GM21619 (cell line): ENCODE results near the gene MYOG.

ENCODE experiments used
- ATAC-seq: cut with Tn5 transposase; IDR thresholded peaks from one replicate; pipeline ENCODE4 v1.9.1; 2021; ENCODE audit not compliant: unreplicated experiment

MYOG gene

GRCh38 chr1:203085528-203086406 is at the start of gene MYOG:
Gene MYOG, minus strand, starts transcription at chr1:203086012. Its CDS starts 51 bp downstream, at chr1:203085961.
- no peak for ATAC-seq

- no peak for ATAC-seq
Measured at GRCh38 chr1:203133970-203134725, 48.3 kb upstream of the MYOG start.

GRCh38 chr1:203131548-203132200 is 45.9 kb upstream of the MYOG start:
- ATAC-seq: no peak

GRCh38 chr1:203130358-203130985 is 44.7 kb upstream of the MYOG start:
- ATAC-seq: no peak

DNA sequence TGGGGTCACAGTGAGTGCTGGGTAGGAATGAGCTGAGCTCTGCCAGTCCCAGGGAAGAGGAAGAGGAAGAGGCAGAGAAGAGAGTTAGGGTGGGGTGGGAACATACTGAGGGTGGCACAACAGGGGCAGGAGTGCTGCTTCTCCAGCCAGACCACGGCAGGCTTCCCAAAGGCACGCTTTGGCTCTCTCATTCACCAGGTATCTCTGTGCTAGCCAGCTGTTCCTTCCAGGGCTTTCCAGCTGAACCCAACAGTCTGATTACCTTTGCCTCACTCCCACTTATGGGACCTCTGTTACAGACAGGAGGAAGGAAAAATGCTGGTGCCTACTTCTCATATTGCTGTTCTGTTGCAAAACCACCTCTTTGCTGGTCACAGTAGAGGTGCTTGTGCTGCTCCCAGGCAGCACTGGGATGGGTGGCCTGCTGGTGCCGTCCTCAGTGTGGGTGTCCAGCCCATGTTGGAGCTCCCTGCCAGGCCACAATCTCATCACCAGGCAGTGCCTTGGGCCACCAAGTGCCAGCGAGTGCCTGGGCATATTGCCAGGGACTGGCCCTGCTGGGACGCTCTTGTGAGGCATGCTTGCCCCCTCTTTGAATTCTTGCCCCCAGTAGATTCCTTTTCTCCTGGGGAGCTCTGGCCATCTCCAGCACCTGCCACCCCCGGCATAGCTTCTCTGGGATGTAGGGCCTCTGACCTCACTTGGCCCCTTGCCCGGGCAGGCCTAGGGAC is 43.9 kb upstream of the MYOG start:
- ATAC-seq: no peak

- ATAC-seq: no peak
Measured at GRCh38 chr1:203128716-203129500, 43.1 kb upstream of the MYOG start.

DNA sequence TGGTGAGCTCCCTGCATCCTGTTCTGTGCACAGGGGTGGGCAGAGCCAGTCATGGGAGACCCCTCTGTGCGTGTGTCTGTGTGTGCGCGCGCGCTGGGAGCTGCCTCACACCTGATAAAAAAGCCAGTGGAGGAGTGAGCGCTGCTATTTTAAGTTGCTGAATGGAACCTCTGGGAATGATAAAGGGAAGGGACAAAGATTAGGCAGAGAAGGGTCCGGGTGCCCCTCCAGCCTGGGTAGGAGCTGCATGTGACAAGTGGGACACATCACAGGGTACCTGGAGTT is 42.6 kb upstream of the MYOG start:
- ATAC-seq: no peak

GRCh38 chr1:203127666-203128430 is 42.0 kb upstream of the MYOG start, which contains the start of gene ADORA1:
Gene ADORA1, plus strand, starts transcription at chr1:203127726. Its CDS starts 1,116 bp downstream, at chr1:203128842.
- no peak for ATAC-seq

DNA sequence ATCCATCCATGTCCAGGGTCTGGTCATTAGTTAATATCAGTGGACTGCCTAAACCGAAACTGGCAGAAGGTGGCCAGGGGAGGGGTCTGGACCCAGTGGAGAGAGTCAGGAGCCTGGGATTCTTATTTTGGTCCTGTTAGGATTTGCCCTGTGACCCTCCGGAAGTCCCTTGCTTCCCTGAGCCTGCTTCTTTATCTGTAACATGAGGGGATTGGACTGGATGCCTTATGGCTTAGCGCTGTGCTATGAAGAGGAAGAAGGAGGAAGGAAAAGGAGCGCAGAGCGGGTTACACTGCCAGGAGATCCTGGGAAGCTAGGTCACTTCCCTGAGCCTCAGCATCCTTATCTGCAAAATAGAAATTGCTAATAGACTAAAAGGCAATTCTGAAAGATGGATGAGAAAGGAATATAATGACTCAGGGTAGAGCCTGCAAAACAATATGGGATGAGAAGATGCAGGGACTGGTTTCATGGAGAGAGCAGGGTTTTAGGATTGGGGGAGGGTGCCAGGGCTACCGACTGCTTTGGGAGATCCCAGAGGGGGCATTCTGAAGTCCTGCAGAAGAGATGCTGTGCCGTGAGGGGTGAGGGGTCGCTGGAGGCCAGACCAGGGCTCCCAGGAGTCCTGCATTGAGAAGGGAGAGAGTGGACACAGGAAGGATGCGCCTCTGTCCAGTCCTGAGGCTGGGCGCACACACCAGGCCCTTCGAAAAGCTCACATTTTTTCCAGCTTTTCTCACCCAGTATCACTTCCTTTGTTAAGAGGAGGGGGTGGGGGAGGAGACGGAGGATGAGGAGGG is 41.3 kb upstream of the MYOG start:
- ATAC-seq: no peak

GRCh38 chr1:203126151-203126865 is 40.5 kb upstream of the MYOG start:
- ATAC-seq: no peak

DNA sequence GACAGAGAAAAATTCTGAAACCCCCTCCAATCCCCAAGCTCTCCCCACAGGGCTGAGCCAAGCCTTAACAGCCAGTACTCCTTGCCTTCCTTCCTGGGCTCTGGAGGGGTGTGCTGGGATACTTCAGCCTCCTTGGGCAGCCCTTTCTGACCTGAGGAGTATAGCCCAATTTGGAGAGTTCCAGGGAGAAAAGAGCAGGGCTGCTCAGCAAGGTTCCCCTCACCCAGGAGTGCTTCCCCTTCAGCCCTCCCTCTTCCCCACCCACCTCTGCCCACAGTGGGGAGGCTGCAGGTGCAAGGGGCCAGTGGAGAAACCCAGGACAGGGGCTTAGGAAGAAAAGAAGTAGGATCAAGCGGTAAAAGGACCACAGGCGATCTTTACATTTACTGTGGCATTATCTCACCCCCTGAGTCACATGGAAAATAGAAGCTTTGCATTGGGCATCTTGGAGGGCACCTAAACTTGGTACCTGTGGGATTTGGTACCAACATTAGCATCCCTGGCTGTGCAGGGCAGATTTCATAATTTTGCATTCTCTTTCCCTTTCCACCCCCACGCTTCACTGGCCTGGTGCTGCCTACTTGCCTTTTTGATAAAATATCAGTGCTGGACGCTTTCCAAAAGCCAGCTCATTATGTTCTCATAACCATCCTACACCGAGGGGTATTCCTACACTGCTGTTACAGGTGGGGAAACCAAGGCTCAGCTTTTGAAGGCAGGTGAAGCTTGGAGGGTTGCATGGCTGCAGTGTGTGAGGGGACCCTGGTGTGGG is 38.9 kb upstream of the MYOG start:
- ATAC-seq: no peak

- ATAC-seq: no peak
Measured at GRCh38 chr1:203124011-203124410, 38.2 kb upstream of the MYOG start.

GRCh38 chr1:203122159-203122558 is 36.3 kb upstream of the MYOG start:
- ATAC-seq: no peak

- no peak for ATAC-seq
Measured at GRCh38 chr1:203121186-203122015, 35.6 kb upstream of the MYOG start.

DNA sequence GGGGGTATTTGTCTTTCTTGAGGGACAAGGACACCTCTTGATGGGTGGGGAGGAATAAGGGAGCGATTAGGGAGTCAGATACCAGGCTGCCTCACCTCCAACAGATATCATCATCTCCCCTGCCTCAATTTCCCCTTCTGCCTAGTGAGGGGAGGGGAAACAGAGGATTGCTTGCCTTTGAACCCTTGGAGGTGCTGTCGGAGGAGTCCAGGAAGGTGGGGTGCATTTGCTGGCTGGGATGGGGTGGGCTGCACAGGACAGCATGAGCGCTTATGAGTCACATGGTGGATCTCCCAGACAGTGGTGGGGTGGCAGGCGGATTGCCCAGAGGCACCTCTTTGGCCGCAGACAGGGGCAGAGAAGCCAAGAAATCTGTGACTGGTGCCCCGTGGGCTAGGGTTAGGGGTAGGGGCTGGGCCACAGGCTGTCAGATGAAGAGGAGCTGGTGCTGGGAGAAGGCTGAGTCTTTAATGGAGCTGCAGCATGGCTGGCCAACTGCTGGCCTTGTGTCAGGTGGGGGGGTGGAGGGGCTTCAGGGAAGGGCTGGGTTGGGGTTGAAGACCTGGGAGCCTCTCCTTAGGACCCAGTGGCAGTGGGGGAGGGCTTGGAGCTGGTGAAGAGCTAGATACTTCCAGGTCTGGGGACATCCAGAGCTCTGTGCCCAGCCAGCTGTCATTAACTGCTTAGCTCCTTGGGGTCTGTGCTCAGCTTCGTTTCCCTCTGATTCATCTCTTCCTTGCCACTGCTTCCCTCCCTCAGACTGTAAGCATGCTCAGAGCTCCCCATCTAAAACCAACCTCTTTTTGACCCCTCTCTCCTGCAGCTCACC is 34.7 kb upstream of the MYOG start:
- no peak for ATAC-seq
